ENCODE results near the gene ZBTB16. TPM values are rescaled to one million over a fixed set of nuclear protein-coding genes. Genes with fewer than 3 reads are reported as not detected.
A peak's percentile ranks its signal among the peaks of the same experiment; 100 is the strongest.

Gene ZBTB16
- total RNA-seq, 2 experiments from 2014 or later = 3.0 to 4.6 TPM

DNA sequence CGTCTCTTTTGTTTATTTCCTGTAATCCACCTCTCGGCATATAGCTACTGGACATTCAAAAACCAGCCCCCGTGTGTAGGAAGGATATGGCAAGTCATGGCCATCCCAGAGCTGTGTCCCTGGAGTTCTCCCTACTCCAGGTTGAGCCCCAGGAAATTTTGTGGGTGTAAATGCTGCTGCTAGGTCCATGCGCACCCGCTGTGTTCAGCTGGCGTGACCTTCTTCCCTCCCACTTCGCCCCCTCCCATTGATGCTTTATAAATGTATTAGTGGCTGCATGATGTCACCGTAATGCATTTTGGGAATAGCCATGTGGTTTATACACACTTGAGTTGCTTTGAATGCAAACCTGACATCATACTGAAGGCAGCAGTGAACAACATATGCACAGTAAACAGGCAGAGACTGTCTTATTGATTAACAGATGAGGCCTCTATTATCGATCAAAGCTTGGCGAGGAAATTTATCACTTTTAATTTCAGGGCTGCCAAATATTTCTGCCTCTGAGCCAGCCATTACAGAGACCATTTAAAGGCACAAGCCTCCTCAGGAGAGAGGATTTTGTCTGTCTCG, 123.0 kb downstream of the ZBTB16 start:
- Mint-ChIP-seq H3K9me3 (ENCODE audit: low read depth) (no peaks in the 10 kb centered on the region), H3K36me3 (ENCODE audit: low read depth) (no peaks in the 10 kb centered on the region), H3K4me3 (no peak overlapping the region), H3K27ac (peak overlapping the region; percentile 85), H3K4me1 (peaks cover 63% of the 10 kb centered on the region), H3K27me3 (no peaks in the 10 kb centered on the region)
- POLR2A ChIA-PET = interaction anchor here (0.7 to 1.2 kb wide), 2 partner anchors 8 to 13 kb away, joined by 3 to 4 read pairs; no protein-coding TSS in a partner anchor
- no peak for ATAC-seq
- CTCF ChIA-PET = interaction anchor here (0.6 to 2.5 kb wide), 9 partner anchors 10 to 189 kb away, joined by 3 to 9 read pairs (median 3); no protein-coding TSS in a partner anchor
- no peak for DNase-seq
- intact Hi-C loops (cut with DNase I, micrococcal nuclease) = loop anchor here in 1 of 2 experiments (5.0 kb wide), 1 partner anchor 305 kb away; the partner anchor contains the start of gene USP28

DNA sequence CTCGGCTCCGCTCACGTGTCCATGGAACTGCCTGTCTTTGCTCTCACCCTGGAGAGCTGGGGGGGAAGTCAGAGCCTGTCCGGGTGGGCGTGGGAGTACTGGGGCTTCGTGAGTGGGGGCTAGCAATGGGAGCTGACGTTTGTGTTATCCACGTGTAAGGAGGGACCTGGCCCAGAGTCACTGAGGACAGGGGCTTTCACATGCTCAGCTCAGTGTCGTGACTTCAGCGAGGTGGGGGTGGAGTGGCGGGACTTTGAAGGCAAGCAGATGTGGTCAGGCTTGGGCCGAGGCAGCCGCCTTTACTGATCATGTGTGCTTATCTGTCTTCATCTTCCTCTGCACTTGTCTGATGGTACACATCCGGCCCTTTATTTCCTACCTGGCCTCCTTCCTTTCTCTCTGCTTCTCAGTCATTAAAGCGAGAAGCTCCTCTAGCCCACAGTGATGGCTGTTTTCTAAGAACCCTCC, 123.6 kb downstream of the ZBTB16 start:
- peaks cover 63% of the 10 kb centered on the region for H3K4me1 Mint-ChIP-seq
- POLR2A ChIA-PET = interaction anchor here (0.7 to 1.2 kb wide), 2 partner anchors 9 to 14 kb away, joined by 3 to 4 read pairs; no protein-coding TSS in a partner anchor
- CTCF ChIA-PET = interaction anchor here (0.5 to 2.5 kb wide), 9 partner anchors 11 to 410 kb away, joined by 3 to 6 read pairs (median 3); partner anchors contain the start of gene ZW10
- DNase-seq = peak; percentile 69
- ATAC-seq = peak; percentile 87
- no peak overlapping the region for H3K4me3 Mint-ChIP-seq
- no peaks in the 10 kb centered on the region for H3K27me3 Mint-ChIP-seq
- peak overlapping the region; percentile 85 for H3K27ac Mint-ChIP-seq
- H3K9me3 Mint-ChIP-seq (ENCODE audit: low read depth) = no peaks in the 10 kb centered on the region
- intact Hi-C loops (cut with DNase I, micrococcal nuclease) = loop anchor here in 1 of 2 experiments (5.0 kb wide), 1 partner anchor 306 kb away; the partner anchor contains the start of gene USP28
- no peaks in the 10 kb centered on the region for H3K36me3 Mint-ChIP-seq (ENCODE audit: low read depth)

DNA sequence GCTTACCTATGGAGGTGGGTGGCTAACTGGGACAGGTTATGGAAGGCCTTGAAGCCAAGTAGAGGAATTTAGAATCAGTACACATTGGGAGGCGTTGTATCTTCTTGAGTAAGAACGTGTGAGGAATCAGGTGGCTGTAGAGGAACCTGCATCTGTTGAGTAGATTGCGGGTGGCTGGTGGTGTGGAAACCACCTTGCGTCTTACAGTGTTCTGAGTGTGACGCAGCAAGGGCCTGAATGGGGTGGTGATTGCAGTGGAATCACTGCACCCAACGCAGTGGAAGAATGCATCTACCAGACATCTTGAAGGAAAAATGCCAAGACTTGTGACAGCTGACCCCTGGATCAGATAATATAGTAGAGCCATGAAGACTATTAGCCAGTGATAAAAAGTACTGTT, 125.9 kb downstream of the ZBTB16 start:
- peaks cover 43% of the 10 kb centered on the region for H3K4me1 Mint-ChIP-seq
- CTCF ChIA-PET = no interaction called here
- H3K9me3 Mint-ChIP-seq (ENCODE audit: low read depth) = peaks cover 4% of the 10 kb centered on the region
- POLR2A ChIA-PET = no interaction called here
- intact Hi-C loops (cut with DNase I, micrococcal nuclease) = no loop called here
- DNase-seq = no peak
- H3K27me3 Mint-ChIP-seq = no peaks in the 10 kb centered on the region
- no peak overlapping the region for H3K27ac Mint-ChIP-seq
- no peak overlapping the region for H3K4me3 Mint-ChIP-seq
- no peaks in the 10 kb centered on the region for H3K36me3 Mint-ChIP-seq (ENCODE audit: low read depth)
- no peak for ATAC-seq

DNA sequence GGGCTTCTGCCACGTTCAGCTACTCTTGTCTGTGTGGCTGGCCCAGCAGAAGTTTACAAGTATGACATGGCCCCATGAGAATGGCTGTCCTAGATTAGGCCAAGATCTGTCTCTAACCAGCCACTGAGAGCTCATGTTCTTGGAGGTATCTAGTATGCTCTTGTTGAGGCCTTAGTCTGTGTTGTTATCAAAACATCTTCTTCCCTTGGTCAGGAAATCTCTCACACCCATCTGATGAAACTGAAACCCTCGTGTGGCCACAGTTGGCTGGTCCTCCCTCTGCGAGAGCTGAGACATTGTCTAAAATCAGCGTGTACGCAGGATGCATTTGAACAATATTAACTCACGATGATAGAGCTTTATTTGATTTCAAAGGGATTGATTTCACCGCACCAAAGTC, 127.7 kb downstream of the ZBTB16 start:
- Mint-ChIP-seq H3K27me3 (no peaks in the 10 kb centered on the region), H3K36me3 (ENCODE audit: low read depth) (no peaks in the 10 kb centered on the region), H3K27ac (no peak overlapping the region), H3K9me3 (ENCODE audit: low read depth) (peaks cover 11% of the 10 kb centered on the region), H3K4me3 (no peak overlapping the region), H3K4me1 (peaks cover 30% of the 10 kb centered on the region)
- ATAC-seq = no peak
- no peak for DNase-seq
- ChIA-PET POLR2A (no interaction called here), CTCF (interaction anchor here (1.0 kb wide), 1 partner anchor 12 kb away, joined by 3 read pairs; no protein-coding TSS in a partner anchor)
- intact Hi-C loops (cut with DNase I, micrococcal nuclease) = no loop called here

DNA sequence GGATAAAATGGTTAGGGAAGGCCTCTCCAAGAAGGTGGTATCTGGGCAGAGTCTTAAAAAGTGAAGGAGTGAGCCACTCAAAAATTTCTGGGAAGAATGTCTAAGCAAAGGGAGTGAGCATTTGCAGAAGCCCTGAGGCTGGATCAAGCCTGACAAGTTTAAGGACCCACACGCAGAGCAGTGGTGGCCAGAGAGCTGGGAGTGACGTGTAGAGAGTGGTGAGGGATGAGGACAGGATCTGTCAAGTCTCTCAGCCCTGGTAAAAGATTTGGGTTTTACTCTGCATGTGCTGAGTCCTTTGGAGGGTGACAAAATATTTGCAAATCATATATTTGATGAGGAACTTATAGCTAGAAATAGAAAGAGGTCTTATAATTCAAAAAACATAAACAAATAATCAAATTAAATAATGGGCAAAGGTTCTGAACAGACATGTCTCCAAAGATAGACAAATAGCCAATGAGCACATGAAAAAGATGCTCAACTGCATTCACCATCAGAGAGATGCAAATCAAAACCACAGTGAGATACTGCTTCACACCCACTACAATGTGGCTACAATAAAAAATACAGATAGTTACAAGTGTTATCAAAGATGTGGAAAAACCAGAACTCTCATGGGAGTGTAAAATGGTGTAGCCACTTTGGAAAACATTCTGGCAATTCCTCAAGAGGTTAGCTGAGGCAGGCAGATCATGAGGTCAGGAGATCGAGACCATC, 129.5 kb downstream of the ZBTB16 start:
- H3K9me3 Mint-ChIP-seq (ENCODE audit: low read depth) = peaks cover 11% of the 10 kb centered on the region
- no peak for ATAC-seq
- no peak overlapping the region for H3K4me3 Mint-ChIP-seq

DNA sequence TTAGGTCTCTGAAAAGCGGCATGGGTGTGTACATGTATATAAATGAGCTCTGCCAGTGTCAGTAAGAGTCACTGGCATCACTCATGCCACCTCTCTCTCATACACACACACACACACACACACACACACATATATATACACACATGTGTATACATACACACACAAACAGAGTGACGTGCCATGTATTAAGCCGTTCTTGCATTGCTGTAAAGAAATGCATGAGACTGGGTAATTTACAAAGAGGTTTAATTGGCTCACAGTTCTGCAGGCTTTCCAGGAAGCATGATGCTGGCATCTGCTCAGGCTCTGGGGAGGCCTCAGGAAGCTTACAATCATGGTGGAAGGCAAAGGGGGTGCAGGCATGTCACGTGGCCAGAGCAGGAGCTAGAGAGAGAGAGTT, 131.1 kb downstream of the ZBTB16 start:
- peaks cover 11% of the 10 kb centered on the region for H3K9me3 Mint-ChIP-seq (ENCODE audit: low read depth)
- ChIA-PET POLR2A (no interaction called here), CTCF (interaction anchor here (0.7 to 1.1 kb wide), 2 partner anchors 16 to 187 kb away, joined by 3 to 4 read pairs; no protein-coding TSS in a partner anchor)
- ATAC-seq (no peak), DNase-seq (no peak)
- H3K27me3 Mint-ChIP-seq = no peaks in the 10 kb centered on the region
- intact Hi-C loops (cut with DNase I, micrococcal nuclease) = no loop called here
- H3K27ac Mint-ChIP-seq = no peak overlapping the region
- H3K4me1 Mint-ChIP-seq = peaks cover 21% of the 10 kb centered on the region
- H3K36me3 Mint-ChIP-seq (ENCODE audit: low read depth) = no peaks in the 10 kb centered on the region
- no peak overlapping the region for H3K4me3 Mint-ChIP-seq

More for the DNA sequence above, 129.5 kb downstream of the ZBTB16 start:
- no peak overlapping the region for H3K27ac Mint-ChIP-seq
- no peaks in the 10 kb centered on the region for H3K36me3 Mint-ChIP-seq (ENCODE audit: low read depth)
- ChIA-PET POLR2A (no interaction called here), CTCF (interaction anchor here (1.3 kb wide), 1 partner anchor 15 kb away, joined by 3 read pairs; no protein-coding TSS in a partner anchor)
- H3K27me3 Mint-ChIP-seq = no peaks in the 10 kb centered on the region
- intact Hi-C loops (cut with DNase I, micrococcal nuclease) = no loop called here
- peaks cover 18% of the 10 kb centered on the region for H3K4me1 Mint-ChIP-seq
- DNase-seq = no peak

DNA sequence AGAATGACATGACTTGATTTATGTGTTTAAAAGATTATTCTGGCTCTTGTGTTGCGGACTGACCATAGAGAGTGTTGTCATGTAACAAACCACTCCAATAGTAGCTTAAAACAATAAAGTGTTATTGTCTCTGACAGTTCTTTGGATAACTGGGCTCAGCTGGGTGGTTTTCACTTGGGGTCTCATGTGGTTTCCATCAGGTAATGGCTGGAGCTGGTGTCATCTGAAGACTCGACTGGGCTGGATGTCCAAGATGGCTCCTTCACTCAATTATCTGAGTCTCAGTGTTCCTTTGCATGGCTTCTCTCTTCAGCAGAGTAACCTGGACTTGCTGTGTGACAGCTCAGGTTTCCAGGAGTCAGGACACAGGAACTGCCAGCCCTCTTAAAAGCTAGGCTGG, 132.4 kb downstream of the ZBTB16 start:
- no peak for DNase-seq
- no peak overlapping the region for H3K4me3 Mint-ChIP-seq
- CTCF ChIA-PET = interaction anchor here (0.6 to 2.5 kb wide), 6 partner anchors 11 to 108 kb away, joined by 3 to 9 read pairs (median 4); no protein-coding TSS in a partner anchor
- no peaks in the 10 kb centered on the region for H3K36me3 Mint-ChIP-seq (ENCODE audit: low read depth)
- no peak overlapping the region for H3K27ac Mint-ChIP-seq
- intact Hi-C loops (cut with DNase I, micrococcal nuclease) = no loop called here
- no peaks in the 10 kb centered on the region for H3K27me3 Mint-ChIP-seq
- POLR2A ChIA-PET = no interaction called here
- ATAC-seq = no peak
- peaks cover 11% of the 10 kb centered on the region for H3K9me3 Mint-ChIP-seq (ENCODE audit: low read depth)
- peaks cover 16% of the 10 kb centered on the region for H3K4me1 Mint-ChIP-seq

DNA sequence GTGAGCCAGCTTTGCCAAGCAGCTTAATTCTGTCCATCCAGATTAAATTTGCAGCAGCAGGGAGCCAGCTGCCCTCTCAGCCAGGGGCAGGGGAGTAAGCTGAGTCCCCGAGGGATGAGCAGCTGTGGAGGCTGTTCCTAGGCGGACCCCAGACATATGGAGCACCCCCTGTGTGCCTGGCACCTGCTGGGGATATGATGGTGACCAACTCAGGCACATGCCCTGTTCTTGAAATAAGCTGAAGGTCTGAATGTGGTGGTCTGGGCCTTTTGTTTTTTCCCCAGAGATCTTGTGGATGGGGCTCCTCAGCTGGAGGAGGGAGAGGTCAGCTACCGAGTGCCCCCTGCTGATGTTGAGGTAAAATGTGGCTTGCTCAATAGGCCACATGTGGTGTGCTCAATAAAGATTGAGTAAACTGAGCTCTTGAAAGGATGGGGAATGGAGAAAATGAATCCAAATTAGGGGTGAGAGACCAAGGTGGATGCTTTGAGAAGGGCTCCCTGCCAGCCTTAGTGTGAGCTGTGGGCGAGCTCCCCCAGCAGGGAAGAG, 133.4 kb downstream of the ZBTB16 start:
- Mint-ChIP-seq H3K27ac (no peak overlapping the region), H3K9me3 (ENCODE audit: low read depth) (peaks cover 11% of the 10 kb centered on the region), H3K36me3 (ENCODE audit: low read depth) (no peaks in the 10 kb centered on the region), H3K4me1 (peaks cover 14% of the 10 kb centered on the region), H3K4me3 (no peak overlapping the region), H3K27me3 (no peaks in the 10 kb centered on the region)
- ChIA-PET POLR2A (interaction anchor here (1.2 kb wide), 1 partner anchor 18 kb away, joined by 3 read pairs; no protein-coding TSS in a partner anchor), CTCF (interaction anchor here (0.5 to 2.5 kb wide), 9 partner anchors 12 to 205 kb away, joined by 3 to 9 read pairs (median 4); no protein-coding TSS in a partner anchor)
- ATAC-seq (no peak), DNase-seq (no peak)
- intact Hi-C loops (cut with DNase I, micrococcal nuclease) = no loop called here

DNA sequence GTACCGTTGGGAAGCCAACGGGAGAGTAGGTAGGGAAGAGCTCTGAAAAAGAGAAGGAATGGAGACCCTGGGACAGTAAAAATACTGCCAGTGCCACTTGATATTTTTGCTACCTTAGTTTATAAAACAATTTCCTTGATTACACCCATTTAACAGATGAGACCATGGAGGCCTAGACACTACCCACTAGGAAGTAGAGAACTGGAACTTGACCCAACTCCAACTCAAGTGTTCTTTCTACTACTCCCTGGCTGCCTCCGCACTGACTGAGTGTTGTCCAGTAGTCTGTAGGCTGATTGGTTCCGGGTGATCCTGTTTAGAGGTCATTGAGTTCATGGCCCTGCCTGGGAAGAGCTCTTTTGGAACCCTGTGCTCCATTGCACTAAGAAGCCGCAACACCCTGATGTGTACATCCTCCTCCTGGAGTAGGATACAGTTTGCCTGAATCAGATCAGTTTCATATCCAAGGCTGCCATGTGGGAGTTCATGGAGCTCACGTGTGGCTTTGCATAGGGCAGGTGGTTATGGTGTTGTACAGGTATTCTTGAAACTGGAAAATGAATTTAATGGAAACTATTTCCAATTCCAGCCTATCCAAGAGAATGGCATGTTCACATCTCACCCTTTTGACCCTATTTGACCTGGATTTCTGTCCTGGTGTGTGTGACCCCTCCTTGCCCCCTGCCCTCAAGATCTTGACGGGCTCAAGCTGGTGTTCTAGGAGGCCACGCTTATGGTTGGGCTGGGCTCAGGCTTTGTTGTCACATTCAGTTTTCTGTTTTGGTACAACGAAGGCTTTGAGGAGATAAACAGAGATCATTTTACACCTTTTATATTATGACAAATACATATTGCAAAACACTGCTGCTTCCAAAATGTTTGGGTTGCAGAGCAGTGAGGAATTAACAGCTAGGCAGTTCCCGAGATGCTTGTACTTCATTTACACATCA, 134.5 kb downstream of the ZBTB16 start:
- H3K36me3 Mint-ChIP-seq (ENCODE audit: low read depth) = no peaks in the 10 kb centered on the region
- DNase-seq (no peak), ATAC-seq (no peak)
- H3K4me1 Mint-ChIP-seq = peaks cover 12% of the 10 kb centered on the region
- ChIA-PET POLR2A (interaction anchor here (1.2 kb wide), 1 partner anchor 19 kb away, joined by 3 read pairs; no protein-coding TSS in a partner anchor), CTCF (interaction anchor here (0.5 to 1.0 kb wide), 3 partner anchors 25 to 206 kb away, joined by 3 to 5 read pairs (median 4); no protein-coding TSS in a partner anchor)
- no peak overlapping the region for H3K4me3 Mint-ChIP-seq
- intact Hi-C loops (cut with DNase I, micrococcal nuclease) = no loop called here
- H3K27me3 Mint-ChIP-seq = no peaks in the 10 kb centered on the region
- H3K27ac Mint-ChIP-seq = no peak overlapping the region
- H3K9me3 Mint-ChIP-seq (ENCODE audit: low read depth) = peaks cover 11% of the 10 kb centered on the region

DNA sequence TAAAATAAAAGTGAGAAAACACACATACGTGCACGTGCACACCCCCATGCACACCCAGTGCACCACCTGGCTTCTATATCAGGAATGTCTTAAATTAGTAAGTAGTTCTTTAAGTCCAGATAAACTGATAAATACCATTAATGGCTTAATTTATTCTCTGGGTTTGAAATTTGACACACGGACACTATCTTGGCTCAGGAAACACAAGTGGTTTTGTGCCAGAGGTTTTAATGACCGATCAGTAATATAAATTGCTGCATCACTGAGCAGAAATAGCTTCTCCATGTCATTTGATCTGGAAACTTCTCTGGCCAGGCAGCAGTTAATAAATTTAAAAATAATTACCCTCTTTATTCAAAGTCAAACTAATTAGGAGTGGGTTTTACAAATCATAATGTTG, 135.2 kb downstream of the ZBTB16 start:
- intact Hi-C loops (cut with DNase I, micrococcal nuclease) = loop anchor here in 1 of 2 experiments (5.0 kb wide), 1 partner anchor 202 kb away; no protein-coding TSS in a partner anchor
- POLR2A ChIA-PET = no interaction called here
- DNase-seq = no peak
- H3K27me3 Mint-ChIP-seq = no peaks in the 10 kb centered on the region
- H3K36me3 Mint-ChIP-seq (ENCODE audit: low read depth) = no peaks in the 10 kb centered on the region
- no peak overlapping the region for H3K27ac Mint-ChIP-seq
- no peak overlapping the region for H3K4me3 Mint-ChIP-seq
- peaks cover 11% of the 10 kb centered on the region for H3K9me3 Mint-ChIP-seq (ENCODE audit: low read depth)
- H3K4me1 Mint-ChIP-seq = peaks cover 12% of the 10 kb centered on the region
- no peak for ATAC-seq
- CTCF ChIA-PET = no interaction called here
